ENCODE results near the gene SMC6. TPM values are rescaled to one million over a fixed set of nuclear protein-coding genes. Genes with fewer than 3 reads are reported as not detected.

SMC6 gene
- polyA plus RNA-seq, 3 donors: 3.8 to 6.1 (median 5.1) TPM

DNA sequence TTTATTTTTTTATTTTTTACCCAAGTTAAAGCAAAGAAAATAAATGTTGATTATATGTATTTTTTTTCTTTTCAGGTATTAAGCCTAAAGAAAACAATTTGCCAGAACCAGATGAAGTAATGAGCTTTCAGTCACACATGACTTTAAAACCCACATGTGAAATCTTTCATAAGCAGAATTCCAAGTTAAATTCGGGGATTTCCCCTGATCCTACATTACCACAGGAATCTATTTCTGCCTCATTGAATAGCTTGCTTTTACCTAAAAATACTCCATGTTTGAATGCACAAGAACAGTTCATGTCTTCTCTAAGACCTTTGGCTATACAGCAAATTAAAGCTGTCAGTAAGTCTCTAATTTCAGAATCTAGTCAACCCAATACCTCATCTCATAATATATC is 26.9 kb upstream of the SMC6 start:
- WGBS (ENCODE audit: insufficient coverage): 100% methylated on average over 1 of the region's 1 CpG
- Mint-ChIP-seq H3K4me3 (no peak overlapping the region), H3K27me3 (ENCODE audit: low read depth in 3 of 3) (no peaks in the 10 kb centered on the region), H3K36me3 (peaks cover 45 to 71% of the 10 kb centered on the region in 2 donors), H3K27ac (no peak overlapping the region), H3K4me1 (no peaks in the 10 kb centered on the region), H3K9me3 (no peaks in the 10 kb centered on the region)
- Histone ChIP-seq H3K9ac (ENCODE audit: insufficient read depth, low read length, poor library complexity, severe bottlenecking) (no peak overlapping the region), H3K9me3 (replicated peaks in 1 of 2; ENCODE audit: control insufficient read depth in 1 of 2, insufficient read depth in 1 of 2, low read length in 2 of 2) (no peaks in the 10 kb centered on the region), H3K36me3 (replicated peaks in 1 of 2; ENCODE audit: control insufficient read depth in 1 of 2, insufficient read depth in 2 of 2, low read length in 2 of 2) (peaks cover 30 to 61% of the 10 kb centered on the region in 2 donors), H3K79me2 (ENCODE audit: insufficient read depth, low read length) (no peaks in the 10 kb centered on the region), H4K20me1 (ENCODE audit: insufficient read depth, low read length) (no peaks in the 10 kb centered on the region), H3K4me2 (replicated peaks; ENCODE audit: extremely low read depth, low read length, poor library complexity, severe bottlenecking) (no peak overlapping the region), H2AFZ (ENCODE audit: insufficient read depth, low read depth, low read length, poor library complexity, severe bottlenecking) (no peak overlapping the region), H3K27ac (ENCODE audit: low read depth in 1 of 2, low read length in 2 of 2) (no peak overlapping the region), H3K4me1 (ENCODE audit: control insufficient read depth in 1 of 2, insufficient read depth in 2 of 2, low read length in 2 of 2) (no peaks in the 10 kb centered on the region), H3K4me3 (replicated peaks in 1 of 3; ENCODE audit: low read depth in 2 of 3, low read length in 3 of 3) (no peak overlapping the region), H3K27me3 (ENCODE audit: control insufficient read depth in 2 of 2, insufficient read depth in 2 of 2, low read length in 2 of 2) (no peaks in the 10 kb centered on the region)
- DNase-seq: no peak
- intact Hi-C loops (cut with micrococcal nuclease): no loop called here
- TF ChIP-seq, protein P1, sequence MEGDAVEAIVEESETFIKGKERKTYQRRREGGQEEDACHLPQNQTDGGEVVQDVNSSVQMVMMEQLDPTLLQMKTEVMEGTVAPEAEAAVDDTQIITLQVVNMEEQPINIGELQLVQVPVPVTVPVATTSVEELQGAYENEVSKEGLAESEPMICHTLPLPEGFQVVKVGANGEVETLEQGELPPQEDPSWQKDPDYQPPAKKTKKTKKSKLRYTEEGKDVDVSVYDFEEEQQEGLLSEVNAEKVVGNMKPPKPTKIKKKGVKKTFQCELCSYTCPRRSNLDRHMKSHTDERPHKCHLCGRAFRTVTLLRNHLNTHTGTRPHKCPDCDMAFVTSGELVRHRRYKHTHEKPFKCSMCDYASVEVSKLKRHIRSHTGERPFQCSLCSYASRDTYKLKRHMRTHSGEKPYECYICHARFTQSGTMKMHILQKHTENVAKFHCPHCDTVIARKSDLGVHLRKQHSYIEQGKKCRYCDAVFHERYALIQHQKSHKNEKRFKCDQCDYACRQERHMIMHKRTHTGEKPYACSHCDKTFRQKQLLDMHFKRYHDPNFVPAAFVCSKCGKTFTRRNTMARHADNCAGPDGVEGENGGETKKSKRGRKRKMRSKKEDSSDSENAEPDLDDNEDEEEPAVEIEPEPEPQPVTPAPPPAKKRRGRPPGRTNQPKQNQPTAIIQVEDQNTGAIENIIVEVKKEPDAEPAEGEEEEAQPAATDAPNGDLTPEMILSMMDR (IDR thresholded peaks at IDR 0.05): no peak

DNA sequence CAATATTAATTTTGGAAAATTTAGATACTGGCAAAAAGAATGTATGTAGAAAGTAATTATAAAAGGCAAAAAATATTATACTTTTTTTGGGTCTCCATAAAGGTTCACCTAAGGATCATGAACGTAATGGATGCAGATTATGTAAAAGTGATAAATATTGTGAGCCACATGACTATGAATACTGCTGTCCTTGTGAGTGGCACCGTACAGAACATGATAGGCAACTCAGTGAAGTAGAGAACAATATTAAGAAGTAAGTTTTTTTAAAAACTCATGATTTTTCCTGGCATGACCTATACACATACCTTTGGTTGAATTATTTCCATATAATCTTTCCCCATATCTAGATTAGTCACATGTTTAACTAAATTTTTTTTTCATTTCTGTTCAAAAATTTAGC is 18.9 kb upstream of the SMC6 start:
- no peak overlapping the region for H3K27ac Mint-ChIP-seq
- H3K4me2 ChIP-seq (replicated peaks; ENCODE audit: extremely low read depth, low read length, poor library complexity, severe bottlenecking): no peak overlapping the region
- peaks cover 43 to 66% of the 10 kb centered on the region in 2 donors for H3K36me3 ChIP-seq (replicated peaks in 1 of 2; ENCODE audit: control insufficient read depth in 1 of 2, insufficient read depth in 2 of 2, low read length in 2 of 2)
- TF ChIP-seq, protein P1 (IDR thresholded peaks at IDR 0.05): no peak
- H3K36me3 Mint-ChIP-seq: peaks cover 41 to 49% of the 10 kb centered on the region in 2 donors
- no peak overlapping the region for H3K4me3 ChIP-seq (replicated peaks in 1 of 3; ENCODE audit: low read depth in 2 of 3, low read length in 3 of 3)
- no CpG with 5 or more reads among the region's 2 CpGs for WGBS (ENCODE audit: insufficient coverage)
- no peaks in the 10 kb centered on the region for H3K4me1 Mint-ChIP-seq
- H3K79me2 ChIP-seq (ENCODE audit: insufficient read depth, low read length): no peaks in the 10 kb centered on the region
- no peaks in the 10 kb centered on the region for H3K27me3 ChIP-seq (ENCODE audit: control insufficient read depth in 2 of 2, insufficient read depth in 2 of 2, low read length in 2 of 2)
- no peaks in the 10 kb centered on the region for H3K9me3 Mint-ChIP-seq
- H3K9me3 ChIP-seq (replicated peaks in 1 of 2; ENCODE audit: control insufficient read depth in 1 of 2, insufficient read depth in 1 of 2, low read length in 2 of 2): no peaks in the 10 kb centered on the region
- H4K20me1 ChIP-seq (ENCODE audit: insufficient read depth, low read length): no peaks in the 10 kb centered on the region
- H3K27me3 Mint-ChIP-seq (ENCODE audit: low read depth in 3 of 3): no peaks in the 10 kb centered on the region
- H3K27ac ChIP-seq (ENCODE audit: low read depth in 1 of 2, low read length in 2 of 2): no peak overlapping the region
- H3K4me3 Mint-ChIP-seq: no peak overlapping the region
- intact Hi-C loops (cut with micrococcal nuclease): no loop called here
- H3K4me1 ChIP-seq (ENCODE audit: control insufficient read depth in 1 of 2, insufficient read depth in 2 of 2, low read length in 2 of 2): no peaks in the 10 kb centered on the region
- no peak overlapping the region for H3K9ac ChIP-seq (ENCODE audit: insufficient read depth, low read length, poor library complexity, severe bottlenecking)
- DNase-seq: no peak
- no peak overlapping the region for H2AFZ ChIP-seq (ENCODE audit: insufficient read depth, low read depth, low read length, poor library complexity, severe bottlenecking)

Measured in CD14-positive monocyte (primary cell).